Ishikawa (cell line): Measurements from ENCODE around the gene SSBP3.

ENCODE experiments used
- CREB1 ChIP-seq: IDR thresholded peaks from 2 replicates; pipeline ENCODE4 v1.6.1; 2012; ENCODE audit warnings: low read depth
- EGR1 ChIP-seq: IDR thresholded peaks from 2 replicates; pipeline ENCODE4 v1.6.1; 2012
- EP300 ChIP-seq: IDR thresholded peaks from 2 replicates; pipeline ENCODE4 v1.6.1; 2012; ENCODE audit warnings: borderline replicate concordance
- MAX ChIP-seq: IDR thresholded peaks from 2 replicates; pipeline ENCODE4 v1.6.1; 2012
- RAD21 ChIP-seq: IDR thresholded peaks from 2 replicates; pipeline ENCODE4 v1.6.1; 2012; ENCODE audit warnings: low read depth
- REST ChIP-seq: IDR thresholded peaks from 2 replicates; pipeline ENCODE4 v1.6.1; 2012; ENCODE audit warnings: low read depth, mild to moderate bottlenecking
- TAF1 ChIP-seq: IDR thresholded peaks from 2 replicates; pipeline ENCODE4 v1.6.1; 2012; ENCODE audit warnings: low read depth, mild to moderate bottlenecking
- TCF12 ChIP-seq: IDR thresholded peaks from 2 replicates; pipeline ENCODE4 v1.6.1; 2012; ENCODE audit warnings: low read depth
- TEAD4 ChIP-seq: IDR thresholded peaks from 2 replicates; pipeline ENCODE4 v1.6.1; 2012
- YY1 ChIP-seq: IDR thresholded peaks from 2 replicates; pipeline ENCODE4 v1.6.1; 2012; ENCODE audit warnings: low read depth
- ZBTB7A ChIP-seq: IDR thresholded peaks from 2 replicates; pipeline ENCODE4 v1.6.1; 2012; ENCODE audit warnings: low read depth

- TF ChIP-seq CREB1: no peak
- TF ChIP-seq REST: no peak
- TF ChIP-seq RAD21: no peak
- no peak for TF ChIP-seq TEAD4
- no peak for TF ChIP-seq ZBTB7A
- TF ChIP-seq TAF1: no peak
- TF ChIP-seq EP300: no peak
- TF ChIP-seq YY1: no peak
- no peak for TF ChIP-seq TCF12
- no peak for TF ChIP-seq MAX
- TF ChIP-seq EGR1: no peak
Observed at GRCh38 chr1:54405898-54406293, 298 bp downstream of the SSBP3 start.
